IPS-NIHi7 (cell line): Measurements from ENCODE around the gene KRT79.

ENCODE experiments used
- DNase-seq: peaks from one replicate; pipeline ENCODE4 v3.0.0; 2012; ENCODE audit warnings: mixed read lengths; ENCODE audit errors: extremely low spot score

The KRT79 gene

GRCh38 chr12:52835271-52836041, 1.3 kb upstream of the KRT79 start:
- DNase-seq = no peak

- DNase-seq = no peak
Measured at GRCh38 chr12:52834727-52835001, 553 bp upstream of the KRT79 start.

GRCh38 chr12:52832985-52833905, 866 bp downstream of the KRT79 start:
- no peak for DNase-seq

GRCh38 chr12:52832451-52832850, 1.7 kb downstream of the KRT79 start:
- no peak for DNase-seq

- no peak for DNase-seq
Measured at GRCh38 chr12:52831251-52831650, 2.9 kb downstream of the KRT79 start.

DNA sequence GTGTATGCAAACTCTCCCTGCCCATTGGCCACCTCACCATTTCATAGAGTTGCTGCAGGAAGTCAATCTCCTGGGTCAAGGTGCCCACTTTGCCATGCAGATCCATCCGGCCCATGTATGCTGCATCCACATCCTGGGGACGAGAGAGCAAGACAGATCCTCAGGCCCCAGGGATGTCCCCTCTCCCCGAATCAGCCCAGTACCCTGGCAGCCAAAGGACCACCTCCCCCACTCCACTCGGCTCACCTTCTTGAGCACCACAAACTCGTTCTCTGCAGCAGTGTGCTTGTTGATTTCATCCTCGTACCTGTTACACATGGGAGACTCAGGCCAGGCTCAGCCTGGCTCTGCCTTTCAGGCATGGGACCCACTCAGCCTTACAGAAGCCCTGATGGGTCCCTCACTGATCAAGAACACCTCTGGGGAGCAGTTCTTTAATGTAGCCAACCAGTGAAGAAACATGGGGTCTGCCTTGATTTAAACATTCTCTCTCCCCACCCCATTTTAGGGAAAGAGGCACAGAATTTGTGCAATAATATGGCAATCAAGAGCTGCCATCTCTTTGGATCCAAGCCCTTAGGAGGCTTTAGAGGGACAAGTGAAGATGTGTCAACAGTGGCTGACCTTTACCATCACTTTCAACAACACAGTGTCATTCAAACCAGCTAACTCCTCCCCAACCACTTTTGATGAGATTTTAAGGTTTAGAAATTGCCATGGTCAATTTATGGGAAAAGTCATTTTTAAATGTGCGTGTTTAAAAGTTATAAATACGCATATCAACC, 3.9 kb downstream of the KRT79 start:
- DNase-seq = no peak

DNA sequence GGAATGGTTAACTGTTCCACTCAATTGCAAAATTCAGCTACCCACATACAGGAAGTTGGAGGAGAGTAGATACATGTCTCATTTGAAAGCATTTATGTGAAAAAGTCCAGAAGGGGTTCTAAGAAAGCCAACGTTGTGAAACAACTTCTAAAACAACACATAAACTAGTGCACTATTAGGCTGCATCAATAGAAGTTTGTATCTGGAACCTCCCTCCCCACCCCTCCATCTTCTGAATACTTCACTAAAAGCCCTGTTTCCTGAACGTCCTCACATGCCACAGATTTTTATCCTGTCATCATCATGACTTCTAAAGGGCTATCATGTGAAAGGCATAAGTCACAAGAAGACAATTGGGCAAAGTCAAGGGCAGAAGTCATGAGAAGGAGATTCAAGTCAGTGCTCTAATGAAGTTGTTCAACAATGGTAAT, 5.5 kb downstream of the KRT79 start:
- no peak for DNase-seq

- no peak for DNase-seq
Measured at GRCh38 chr12:52828156-52828555, 6.0 kb downstream of the KRT79 start.

DNA sequence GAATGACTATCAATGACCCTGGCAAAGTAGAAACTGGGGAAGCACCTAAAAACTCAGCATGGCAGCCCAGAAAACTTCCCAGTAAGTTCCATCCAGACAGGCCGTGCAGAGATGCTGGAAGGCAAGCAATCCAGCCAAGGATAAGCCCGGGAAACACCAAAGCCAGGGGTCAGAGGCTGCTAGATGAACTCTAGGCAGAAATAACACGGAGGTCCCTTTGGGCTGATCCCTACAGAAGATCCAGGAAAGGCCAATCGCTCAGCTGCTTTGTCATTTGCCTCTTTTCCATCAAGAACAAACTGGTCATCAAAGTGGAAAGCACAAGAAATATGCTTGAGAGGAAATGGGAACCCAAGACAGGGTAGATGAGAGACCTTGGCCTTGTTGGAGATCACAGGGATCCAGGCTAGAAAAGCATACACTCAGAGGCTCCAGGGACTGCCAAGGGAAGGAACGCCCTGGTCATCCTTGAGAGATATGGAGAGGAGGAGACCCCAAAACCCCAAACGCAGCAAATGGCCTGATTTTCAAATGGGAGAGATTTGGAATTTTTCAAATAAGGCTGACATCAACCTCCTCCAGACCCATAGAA, 6.5 kb downstream of the KRT79 start:
- DNase-seq = no peak

DNA sequence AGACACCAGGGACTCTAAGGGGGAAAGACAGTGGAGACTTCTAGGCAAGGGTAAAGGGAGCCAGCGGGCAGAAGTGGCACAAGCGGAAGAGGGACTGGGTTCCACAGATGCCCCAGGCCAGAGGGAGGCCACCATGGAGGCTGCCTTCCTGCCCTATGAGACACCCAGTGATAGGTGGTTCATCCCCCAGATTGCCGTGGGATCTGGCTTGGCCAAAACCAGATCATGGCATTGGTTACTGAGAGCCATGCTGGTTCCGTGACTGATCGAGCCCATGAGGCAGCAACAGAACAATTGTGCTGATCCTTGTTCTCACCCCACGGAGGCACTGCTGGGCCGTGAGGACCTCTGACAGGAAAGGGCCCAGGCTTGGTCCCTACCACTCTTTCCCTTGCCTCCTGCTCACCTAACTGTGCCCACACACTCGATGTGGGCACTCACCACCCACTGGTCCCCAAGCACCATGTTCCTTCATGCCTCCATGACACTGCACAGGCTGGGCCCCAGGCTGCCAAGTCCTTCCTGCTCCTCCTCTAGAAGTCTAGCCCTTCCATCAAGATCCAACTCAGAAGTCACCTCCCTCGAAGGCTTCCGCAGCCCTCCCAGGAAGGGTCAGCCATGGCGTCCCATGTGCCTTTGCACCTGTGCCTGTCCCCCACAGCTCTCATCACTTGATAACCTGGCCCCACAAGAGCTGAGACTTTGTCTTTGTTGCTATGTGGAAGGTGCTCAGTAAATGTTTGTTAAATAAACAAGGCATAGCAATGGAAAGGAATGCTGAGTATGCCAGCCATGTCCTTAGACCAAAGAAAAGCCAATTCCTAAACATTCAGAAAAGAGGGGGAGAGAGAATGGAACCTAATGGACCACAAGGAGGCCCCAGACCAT, 7.3 kb downstream of the KRT79 start:
- no peak for DNase-seq

- DNase-seq = no peak
Measured at GRCh38 chr12:52825961-52826360, 8.2 kb downstream of the KRT79 start.

GRCh38 chr12:52824741-52825410, 9.2 kb downstream of the KRT79 start:
- DNase-seq = no peak

- no peak for DNase-seq
Measured at GRCh38 chr12:52823761-52824450, 10.2 kb downstream of the KRT79 start.

- no peak for DNase-seq
Measured at GRCh38 chr12:52822771-52823510, 11.2 kb downstream of the KRT79 start.

- DNase-seq = no peak
Measured at GRCh38 chr12:52821826-52822660, 12.1 kb downstream of the KRT79 start.

DNA sequence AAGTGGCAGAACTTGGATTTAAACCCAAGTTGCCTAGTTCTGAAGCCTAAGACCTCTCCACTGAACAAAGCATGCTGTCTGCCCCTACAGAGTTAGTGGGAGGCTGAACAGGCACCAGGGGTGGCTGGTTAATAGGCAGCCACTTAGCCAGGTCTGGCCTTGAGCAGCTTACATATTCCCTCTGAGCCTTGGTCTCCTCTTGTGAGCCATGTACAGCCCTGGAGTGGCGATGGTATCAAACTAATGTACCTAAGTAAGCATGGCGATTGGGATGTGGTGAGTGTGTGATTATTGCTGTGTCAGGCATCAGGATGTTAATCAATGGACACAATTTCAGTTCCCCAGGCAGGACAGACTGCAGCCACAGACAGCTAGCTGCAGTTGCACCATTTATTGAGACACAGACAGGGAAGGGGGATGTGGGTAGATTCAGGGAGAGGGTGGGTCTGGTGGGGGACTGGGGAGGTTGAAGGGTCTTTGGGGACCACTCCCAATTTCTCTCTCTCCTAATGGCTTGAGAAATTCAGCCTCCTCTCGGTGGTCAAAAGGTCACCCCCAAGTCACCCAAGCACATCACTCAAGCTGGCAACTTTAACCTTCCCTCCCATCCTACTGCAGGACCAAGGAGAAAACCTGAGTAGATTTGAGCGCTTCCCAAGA, 12.9 kb downstream of the KRT79 start:
- no peak for DNase-seq

- DNase-seq = no peak
Measured at GRCh38 chr12:52820521-52820920, 13.6 kb downstream of the KRT79 start.
